Measurements from ENCODE around the gene MAPKAP1. TPM values are rescaled to one million over a fixed set of nuclear protein-coding genes. Genes with fewer than 3 reads are reported as not detected.

Gene MAPKAP1
- total RNA-seq, 2 donors from 2014 or later: 75.3 to 91.6 TPM

GRCh38 chr9:125513668-125514413 lies 193.2 kb downstream of the MAPKAP1 start:
- no peak overlapping the region for H3K9ac ChIP-seq (ENCODE audit: extremely low read depth, low read length, poor library complexity, severe bottlenecking)
- Mint-ChIP-seq H3K9me3 (no peaks in the 10 kb centered on the region), H3K27ac (peak overlapping the region; percentile 60), H3K4me1 (peaks cover 55% of the 10 kb centered on the region), H3K27me3 (ENCODE audit: insufficient read depth) (no peaks in the 10 kb centered on the region), H3K4me3 (no peak overlapping the region), H3K36me3 (ENCODE audit: low read depth) (no peaks in the 10 kb centered on the region)
- TF ChIP-seq CTCF (conservative IDR thresholded peaks at IDR 0.05): no peak
- DNase-seq: peak; percentile 55
- no peaks in the 10 kb centered on the region for H3K9me3 ChIP-seq (ENCODE audit: control insufficient read depth, low read length)
- 83 to 84% methylated on average over 11 to 13 of the region's 13 CpGs for WGBS, 2 experiments (ENCODE audit: insufficient coverage in 1 of 2, insufficient read length in 1 of 2)
- H3K4me3 ChIP-seq (ENCODE audit: low read length): no peak overlapping the region
- H3K4me1 ChIP-seq (ENCODE audit: control insufficient read depth, insufficient read depth, low read length): peaks cover 18% of the 10 kb centered on the region
- H3K27ac ChIP-seq (ENCODE audit: low read depth, low read length): no peak overlapping the region
- H3K27me3 ChIP-seq (ENCODE audit: control insufficient read depth, insufficient read depth, low read length, poor library complexity, severe bottlenecking): no peaks in the 10 kb centered on the region
- no peaks in the 10 kb centered on the region for H3K36me3 ChIP-seq (ENCODE audit: control insufficient read depth, insufficient read depth, low read length)

- no peak for DNase-seq
- no peak overlapping the region for H3K4me3 ChIP-seq (ENCODE audit: low read length)
- no peaks in the 10 kb centered on the region for H3K9me3 Mint-ChIP-seq
- WGBS, 2 experiments (ENCODE audit: insufficient coverage in 1 of 2, insufficient read length in 1 of 2): 72 to 76% methylated on average over 2 of the region's 2 CpGs
- TF ChIP-seq CTCF (conservative IDR thresholded peaks at IDR 0.05): no peak
- no peaks in the 10 kb centered on the region for H3K9me3 ChIP-seq (ENCODE audit: control insufficient read depth, low read length)
- peaks cover 55% of the 10 kb centered on the region for H3K4me1 Mint-ChIP-seq
- no peak overlapping the region for H3K27ac ChIP-seq (ENCODE audit: low read depth, low read length)
- H3K27me3 Mint-ChIP-seq (ENCODE audit: insufficient read depth): no peaks in the 10 kb centered on the region
- H3K9ac ChIP-seq (ENCODE audit: extremely low read depth, low read length, poor library complexity, severe bottlenecking): no peak overlapping the region
- H3K36me3 ChIP-seq (ENCODE audit: control insufficient read depth, insufficient read depth, low read length): no peaks in the 10 kb centered on the region
- no peaks in the 10 kb centered on the region for H3K36me3 Mint-ChIP-seq (ENCODE audit: low read depth)
- H3K4me3 Mint-ChIP-seq: no peak overlapping the region
- peak overlapping the region; percentile 60 for H3K27ac Mint-ChIP-seq
- peaks cover 18% of the 10 kb centered on the region for H3K4me1 ChIP-seq (ENCODE audit: control insufficient read depth, insufficient read depth, low read length)
- H3K27me3 ChIP-seq (ENCODE audit: control insufficient read depth, insufficient read depth, low read length, poor library complexity, severe bottlenecking): no peaks in the 10 kb centered on the region
Measured at GRCh38 chr9:125513303-125513667, 193.7 kb downstream of the MAPKAP1 start.

GRCh38 chr9:125511789-125512660 lies 195.0 kb downstream of the MAPKAP1 start:
- H3K9ac ChIP-seq (ENCODE audit: extremely low read depth, low read length, poor library complexity, severe bottlenecking): no peak overlapping the region
- no peak overlapping the region for H3K4me3 Mint-ChIP-seq
- TF ChIP-seq CTCF (conservative IDR thresholded peaks at IDR 0.05): no peak
- H3K4me1 Mint-ChIP-seq: peaks cover 52% of the 10 kb centered on the region
- H3K27ac Mint-ChIP-seq: no peak overlapping the region
- H3K4me3 ChIP-seq (ENCODE audit: low read length): no peak overlapping the region
- no peaks in the 10 kb centered on the region for H3K9me3 ChIP-seq (ENCODE audit: control insufficient read depth, low read length)
- H3K27me3 Mint-ChIP-seq (ENCODE audit: insufficient read depth): no peaks in the 10 kb centered on the region
- H3K9me3 Mint-ChIP-seq: no peaks in the 10 kb centered on the region
- WGBS, 2 experiments (ENCODE audit: insufficient coverage in 1 of 2, insufficient read length in 1 of 2): 92 to 93% methylated on average over 10 to 13 of the region's 18 CpGs
- peaks cover 18% of the 10 kb centered on the region for H3K4me1 ChIP-seq (ENCODE audit: control insufficient read depth, insufficient read depth, low read length)
- H3K27me3 ChIP-seq (ENCODE audit: control insufficient read depth, insufficient read depth, low read length, poor library complexity, severe bottlenecking): no peaks in the 10 kb centered on the region
- H3K27ac ChIP-seq (ENCODE audit: low read depth, low read length): no peak overlapping the region
- H3K36me3 Mint-ChIP-seq (ENCODE audit: low read depth): no peaks in the 10 kb centered on the region
- no peak for DNase-seq
- H3K36me3 ChIP-seq (ENCODE audit: control insufficient read depth, insufficient read depth, low read length): no peaks in the 10 kb centered on the region
